ENCODE data around the gene SMIM44. TPM values are rescaled to one million over a fixed set of nuclear protein-coding genes. Genes with fewer than 3 reads are reported as not detected.

SMIM44 gene
- total and polyA plus RNA-seq, 10 donors, result not detected

DNA sequence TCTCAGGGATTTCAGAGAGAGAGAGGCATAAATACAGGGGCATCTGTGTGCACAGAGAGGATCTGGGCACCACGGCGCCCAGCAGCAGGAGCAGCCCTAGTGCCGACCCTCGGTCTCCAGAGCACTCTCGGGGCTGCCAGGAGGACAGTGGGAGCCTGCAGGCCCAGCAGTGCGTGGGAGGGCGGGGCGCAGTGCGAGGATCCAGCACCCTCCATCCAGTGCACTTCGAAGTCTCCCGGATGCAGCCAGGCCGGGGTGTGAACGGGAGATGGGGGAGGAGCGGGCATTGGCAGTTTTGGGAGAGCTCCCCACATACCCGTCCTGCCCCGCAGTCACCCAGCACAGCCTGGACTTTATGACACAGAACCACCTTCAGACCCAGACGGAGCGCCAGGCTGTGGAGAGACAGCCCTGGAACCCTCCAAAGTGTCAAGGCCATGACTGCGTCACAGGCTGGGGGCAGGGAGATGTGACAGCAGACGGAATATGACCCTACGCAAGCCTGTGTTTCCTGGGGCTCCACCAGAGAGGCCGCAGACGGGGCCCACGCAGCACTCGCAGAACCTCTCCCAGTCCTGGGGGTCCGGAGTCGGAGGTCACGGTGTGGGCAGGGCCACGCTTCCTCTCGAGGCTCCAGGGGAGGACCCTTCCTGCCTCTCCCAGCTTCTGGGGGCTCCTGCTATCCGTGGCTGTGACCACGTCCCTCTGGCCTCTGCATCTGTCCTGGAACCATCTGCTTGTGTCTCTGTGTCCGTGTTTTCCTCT lies 41.0 kb upstream of the SMIM44 start:
- Histone ChIP-seq H3K27ac (no peak overlapping the region), H3K36me3 (peaks cover 10 to 92% (median 64%) of the 10 kb centered on the region in 6 donors), H3K9me3 (no peaks in the 10 kb centered on the region), H3K4me3 (no peak overlapping the region), H3K4me1 (peaks cover 0 to 18% (median 0%) of the 10 kb centered on the region in 6 donors), H3K27me3 (replicated peaks in 1 of 7) (no peaks in the 10 kb centered on the region)
- 90 to 93% (median 92%) methylated on average over 24 to 33 of the region's 33 CpGs for WGBS, 5 donors
- no peak for DNase-seq
- intact Hi-C loops (cut with DNase I; ENCODE audit: low total_unique reads), result no loop called here
- TF ChIP-seq POLR2AphosphoS5 (IDR thresholded peaks at IDR 0.05), result peak in 1 of 3 donors; percentile 21
- TF ChIP-seq, protein P1, sequence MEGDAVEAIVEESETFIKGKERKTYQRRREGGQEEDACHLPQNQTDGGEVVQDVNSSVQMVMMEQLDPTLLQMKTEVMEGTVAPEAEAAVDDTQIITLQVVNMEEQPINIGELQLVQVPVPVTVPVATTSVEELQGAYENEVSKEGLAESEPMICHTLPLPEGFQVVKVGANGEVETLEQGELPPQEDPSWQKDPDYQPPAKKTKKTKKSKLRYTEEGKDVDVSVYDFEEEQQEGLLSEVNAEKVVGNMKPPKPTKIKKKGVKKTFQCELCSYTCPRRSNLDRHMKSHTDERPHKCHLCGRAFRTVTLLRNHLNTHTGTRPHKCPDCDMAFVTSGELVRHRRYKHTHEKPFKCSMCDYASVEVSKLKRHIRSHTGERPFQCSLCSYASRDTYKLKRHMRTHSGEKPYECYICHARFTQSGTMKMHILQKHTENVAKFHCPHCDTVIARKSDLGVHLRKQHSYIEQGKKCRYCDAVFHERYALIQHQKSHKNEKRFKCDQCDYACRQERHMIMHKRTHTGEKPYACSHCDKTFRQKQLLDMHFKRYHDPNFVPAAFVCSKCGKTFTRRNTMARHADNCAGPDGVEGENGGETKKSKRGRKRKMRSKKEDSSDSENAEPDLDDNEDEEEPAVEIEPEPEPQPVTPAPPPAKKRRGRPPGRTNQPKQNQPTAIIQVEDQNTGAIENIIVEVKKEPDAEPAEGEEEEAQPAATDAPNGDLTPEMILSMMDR (IDR thresholded peaks at IDR 0.05 in 8 of 11, conservative IDR thresholded peaks at IDR 0.05 in 3 of 11), result no peak

DNA sequence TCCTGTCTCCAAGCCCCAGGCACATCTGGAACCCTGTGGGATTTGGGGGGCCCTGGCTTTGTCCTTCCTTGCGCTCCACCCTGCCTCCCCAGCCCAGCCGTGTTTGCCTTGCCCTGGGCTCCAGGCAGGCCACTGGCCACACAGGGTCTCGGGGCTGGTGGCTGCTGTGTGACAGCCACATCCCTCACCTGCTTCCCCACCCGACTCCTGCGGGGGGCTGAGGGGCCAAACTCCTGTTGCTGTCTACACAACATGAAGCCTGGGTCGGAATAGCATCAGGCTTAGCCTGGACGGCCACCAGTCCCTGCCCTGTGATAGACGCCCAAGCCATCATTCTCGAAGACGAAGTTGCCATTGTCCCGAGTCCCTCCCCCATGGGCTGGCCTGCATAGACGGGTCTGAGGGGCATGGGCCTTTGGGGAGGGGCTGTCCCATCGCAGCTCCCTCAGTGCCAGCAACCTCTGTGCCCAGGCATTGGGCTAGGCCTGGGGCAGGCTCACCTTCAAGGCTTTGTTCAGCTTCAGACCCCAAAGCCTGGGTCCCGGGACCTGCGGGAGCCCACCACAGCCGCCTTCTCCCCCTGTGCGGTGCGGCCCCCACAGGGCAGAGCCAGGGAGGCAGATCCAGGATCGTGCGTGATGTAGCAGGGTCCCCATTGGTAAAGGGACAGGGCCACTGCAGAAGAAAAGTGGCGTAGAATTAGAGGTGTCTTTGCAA lies 40.3 kb upstream of the SMIM44 start:
- H3K27ac ChIP-seq, result no peak overlapping the region
- WGBS, 5 donors, result 87 to 96% (median 90%) methylated on average over 18 to 21 of the region's 21 CpGs
- DNase-seq, result no peak
- no peak overlapping the region for H3K4me3 ChIP-seq
- intact Hi-C loops (cut with DNase I; ENCODE audit: low total_unique reads), result no loop called here
- peaks cover 0 to 25% (median 0%) of the 10 kb centered on the region in 6 donors for H3K4me1 ChIP-seq
- peaks cover 10 to 100% (median 65%) of the 10 kb centered on the region in 6 donors for H3K36me3 ChIP-seq
- no peaks in the 10 kb centered on the region for H3K27me3 ChIP-seq (replicated peaks in 1 of 7)
- no peaks in the 10 kb centered on the region for H3K9me3 ChIP-seq
- no peak for TF ChIP-seq POLR2AphosphoS5 (IDR thresholded peaks at IDR 0.05)
- no peak for TF ChIP-seq POLR2A (IDR thresholded peaks at IDR 0.05)
- TF ChIP-seq, protein P1 (IDR thresholded peaks at IDR 0.05 in 8 of 11, conservative IDR thresholded peaks at IDR 0.05 in 3 of 11), result no peak

- intact Hi-C loops (cut with DNase I; ENCODE audit: low total_unique reads), result no loop called here
- no peaks in the 10 kb centered on the region for H3K27me3 ChIP-seq (replicated peaks in 1 of 7)
- WGBS, 5 donors, result 94 to 97% (median 94%) methylated on average over 12 to 40 of the region's 40 CpGs
- no peak overlapping the region for H3K4me3 ChIP-seq
- H3K27ac ChIP-seq, result no peak overlapping the region
- DNase-seq, result no peak
- H3K9me3 ChIP-seq, result no peaks in the 10 kb centered on the region
- no peak for TF ChIP-seq POLR2A (IDR thresholded peaks at IDR 0.05)
- TF ChIP-seq, protein P1 (IDR thresholded peaks at IDR 0.05 in 8 of 11, conservative IDR thresholded peaks at IDR 0.05 in 3 of 11), result no peak
- TF ChIP-seq POLR2AphosphoS5 (IDR thresholded peaks at IDR 0.05), result peak in 1 of 3 donors; percentile 20
- peaks cover 0 to 33% (median 3%) of the 10 kb centered on the region in 6 donors for H3K4me1 ChIP-seq
- peaks cover 10 to 93% (median 59%) of the 10 kb centered on the region in 6 donors for H3K36me3 ChIP-seq
These were observed 39.5 kb upstream of the SMIM44 start for GRCh38 chr19:3522421-3523360.
